HG03354 (cell line): ENCODE results near the gene C16orf54.
A peak's percentile ranks its signal among the peaks of the same experiment; 100 is the strongest.
"Not testable (repeated sequence)": the region's sequence is repeated elsewhere in the genome, so short reads cannot be mapped to it uniquely, and the experiment has no call there.

Experiments
- ATAC-seq: cut with Tn5 transposase; IDR thresholded peaks from one replicate; pipeline ENCODE4 v1.9.1; 2021; ENCODE audit warnings: mild to moderate bottlenecking; ENCODE audit not compliant: unreplicated experiment, poor library complexity, severe bottlenecking

C16orf54 gene

GRCh38 chr16:29714972-29715371, 30.8 kb downstream of the C16orf54 start:
- no peak for ATAC-seq

GRCh38 chr16:29714396-29714795, 31.4 kb downstream of the C16orf54 start:
- ATAC-seq: no peak

- no peak for ATAC-seq
Observed at GRCh38 chr16:29712809-29713208, 33.0 kb downstream of the C16orf54 start.

- ATAC-seq: no peak
Observed at GRCh38 chr16:29710227-29711219, 35.3 kb downstream of the C16orf54 start.

- ATAC-seq: not testable (repeated sequence)
Observed at GRCh38 chr16:29709657-29710056, 36.1 kb downstream of the C16orf54 start.

GRCh38 chr16:29708917-29709600, 36.7 kb downstream of the C16orf54 start:
- ATAC-seq: no peak

GRCh38 chr16:29707160-29707559, 38.6 kb downstream of the C16orf54 start:
- not testable (repeated sequence) for ATAC-seq

GRCh38 chr16:29705030-29705429, 40.8 kb downstream of the C16orf54 start:
- no peak for ATAC-seq

- ATAC-seq: peak; percentile 50
Observed at GRCh38 chr16:29702269-29702668, 43.5 kb downstream of the C16orf54 start.

- no peak for ATAC-seq
Observed at GRCh38 chr16:29701214-29701555, 44.6 kb downstream of the C16orf54 start.

- ATAC-seq: no peak
Observed at GRCh38 chr16:29700253-29700987, 45.4 kb downstream of the C16orf54 start.

- ATAC-seq: no peak
Observed at GRCh38 chr16:29699324-29700219, 46.2 kb downstream of the C16orf54 start.

GRCh38 chr16:29698484-29699323, 47.1 kb downstream of the C16orf54 start:
- no peak for ATAC-seq

- no peak for ATAC-seq
Observed at GRCh38 chr16:29698042-29698441, 47.7 kb downstream of the C16orf54 start.

GRCh38 chr16:29697391-29697790, 48.4 kb downstream of the C16orf54 start:
- ATAC-seq: no peak

- no peak for ATAC-seq
Observed at GRCh38 chr16:29696881-29697331, 48.9 kb downstream of the C16orf54 start.

GRCh38 chr16:29695675-29696074, 50.1 kb downstream of the C16orf54 start:
- ATAC-seq: not testable (repeated sequence)
